Gastrocnemius medialis (tissue), 4 donors: Measurements from ENCODE around the gene GOLGA6L7. TPM values are rescaled to one million over a fixed set of nuclear protein-coding genes. Genes with fewer than 3 reads are reported as not detected.

Experiments used
- ATAC-seq, 2 donors: fragments of 150-250 bp; one replicate each; pipeline ENCODE4 v1.9.1; 2016
- DNase-seq, 2 donors: peaks; one replicate each; pipeline ENCODE4 v3.0.0-alpha.2; 2019
- H3K27ac ChIP-seq, 4 donors: fragments of 200-600 bp; sonication (generic); 1 replicate in 1 of 4; 2 replicates in 3 of 4; pipeline ENCODE4 v1.5.1; 2016 to 2018; ENCODE audit warnings: mild to moderate bottlenecking in 2 of 4, moderate library complexity in 1 of 4
- H3K27me3 ChIP-seq, 3 donors: fragments of 200-600 bp; sonication (generic) in 2 of 3; 1 replicate in 1 of 3; 2 replicates in 2 of 3; pipeline versions ENCODE4 v1.5.1 to v1.6.0; 2016 to 2019; ENCODE audit warnings: mild to moderate bottlenecking in 1 of 3, moderate library complexity in 1 of 3
- H3K36me3 ChIP-seq, 2 donors: fragments of 200-600 bp; sonication (generic) in 1 of 2; one replicate each; pipeline ENCODE4 v1.5.1; 2017 to 2018
- H3K4me1 ChIP-seq, 2 donors: fragments of 200-600 bp; sonication (generic) in 1 of 2; one replicate each; pipeline ENCODE4 v1.5.1; 2016 to 2017; ENCODE audit warnings: mild to moderate bottlenecking in 2 of 2
- H3K4me3 ChIP-seq, 4 donors: fragments of 200-600 bp; sonication (generic) in 3 of 4; 1 replicate in 1 of 4; 2 replicates in 3 of 4; pipeline ENCODE4 v1.5.1; 2016 to 2019; ENCODE audit warnings: mild to moderate bottlenecking in 2 of 4
- H3K9me3 ChIP-seq, 3 donors: fragments of 200-600 bp; sonication (generic) in 2 of 3; 1 replicate in 1 of 3; 2 replicates in 2 of 3; pipeline ENCODE4 v1.5.1; 2016 to 2019
- POLR2A ChIP-seq, 2 donors: fragments of 450-650 bp; IDR thresholded peaks; one replicate each; pipeline ENCODE4 v1.6.1; 2017; ENCODE audit warnings: antibody characterized with exemption in 2 of 2, mild to moderate bottlenecking in 2 of 2, moderate library complexity in 2 of 2
- in situ Hi-C, 4 donors: fragments of 200-750 bp; cut with MboI; loops; one replicate each; pipeline versions ENCODE4 v1.15.0 to v1.8.0; 2017; ENCODE audit warnings: low sequenced_read_pairs in 4 of 4
- intact Hi-C: fragments of 100-400 bp; cut with DNase I; formaldehyde crosslinking; loops from one replicate; pipeline ENCODE4 v1.15.1; 2023; ENCODE audit warnings: low total_unique reads
- total RNA-seq, 4 donors: library from RNA; depleted of rRNA; stranded (reverse); fragments of >200 nt; gene quantifications; one replicate each; pipeline versions ENCODE4 v1.1.0 to v1.2.3, GENCODE V29; 2016
- TF ChIP-seq, protein P1 (sequence below), 5 experiments: fragments of 450-650 bp in 3 of 5; fragments of 200-600 bp in 2 of 5; sonication (generic) in 2 of 5; IDR thresholded peaks in 4 of 5; conservative IDR thresholded peaks in 1 of 5; 1 replicate in 4 of 5; 2 replicates in 1 of 5; pipeline ENCODE4 v1.5.1; 2016 to 2019; ENCODE audit warnings: antibody characterized with exemption in 5 of 5, mild to moderate bottlenecking in 3 of 5, moderate library complexity in 3 of 5

The GOLGA6L7 gene
- total RNA-seq, 4 donors from 2014 or later = not detected

GRCh38 chr15:28881600-28881999 lies 33.2 kb upstream of the GOLGA6L7 start:
- no peak overlapping the region for H3K4me3 ChIP-seq
- DNase-seq (no peak), ATAC-seq (no peak)
- no peaks in the 10 kb centered on the region for H3K4me1 ChIP-seq
- H3K27me3 ChIP-seq = peaks cover 9 to 18% (median 12%) of the 10 kb centered on the region in 3 donors
- intact Hi-C loops (no loop called here), in situ Hi-C loops (no loop called here)
- no peak overlapping the region for H3K27ac ChIP-seq
- no peaks in the 10 kb centered on the region for H3K36me3 ChIP-seq
- H3K9me3 ChIP-seq = no peaks in the 10 kb centered on the region
- TF ChIP-seq, protein P1, sequence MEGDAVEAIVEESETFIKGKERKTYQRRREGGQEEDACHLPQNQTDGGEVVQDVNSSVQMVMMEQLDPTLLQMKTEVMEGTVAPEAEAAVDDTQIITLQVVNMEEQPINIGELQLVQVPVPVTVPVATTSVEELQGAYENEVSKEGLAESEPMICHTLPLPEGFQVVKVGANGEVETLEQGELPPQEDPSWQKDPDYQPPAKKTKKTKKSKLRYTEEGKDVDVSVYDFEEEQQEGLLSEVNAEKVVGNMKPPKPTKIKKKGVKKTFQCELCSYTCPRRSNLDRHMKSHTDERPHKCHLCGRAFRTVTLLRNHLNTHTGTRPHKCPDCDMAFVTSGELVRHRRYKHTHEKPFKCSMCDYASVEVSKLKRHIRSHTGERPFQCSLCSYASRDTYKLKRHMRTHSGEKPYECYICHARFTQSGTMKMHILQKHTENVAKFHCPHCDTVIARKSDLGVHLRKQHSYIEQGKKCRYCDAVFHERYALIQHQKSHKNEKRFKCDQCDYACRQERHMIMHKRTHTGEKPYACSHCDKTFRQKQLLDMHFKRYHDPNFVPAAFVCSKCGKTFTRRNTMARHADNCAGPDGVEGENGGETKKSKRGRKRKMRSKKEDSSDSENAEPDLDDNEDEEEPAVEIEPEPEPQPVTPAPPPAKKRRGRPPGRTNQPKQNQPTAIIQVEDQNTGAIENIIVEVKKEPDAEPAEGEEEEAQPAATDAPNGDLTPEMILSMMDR (IDR thresholded peaks at IDR 0.05 in 4 of 5, conservative IDR thresholded peaks at IDR 0.05 in 1 of 5) = no peak
- TF ChIP-seq POLR2A (IDR thresholded peaks at IDR 0.05) = no peak

- Histone ChIP-seq H3K36me3 (no peaks in the 10 kb centered on the region), H3K4me1 (no peaks in the 10 kb centered on the region), H3K27me3 (peaks cover 8 to 13% (median 11%) of the 10 kb centered on the region in 3 donors), H3K27ac (no peak overlapping the region), H3K4me3 (no peak overlapping the region), H3K9me3 (no peaks in the 10 kb centered on the region)
- in situ Hi-C loops (no loop called here), intact Hi-C loops (no loop called here)
- DNase-seq (no peak), ATAC-seq (no peak)
- TF ChIP-seq POLR2A (IDR thresholded peaks at IDR 0.05) = no peak
- TF ChIP-seq, protein P1 (IDR thresholded peaks at IDR 0.05 in 4 of 5, conservative IDR thresholded peaks at IDR 0.05 in 1 of 5) = no peak
Measured at GRCh38 chr15:28881170-28881569, 32.7 kb upstream of the GOLGA6L7 start.

DNA sequence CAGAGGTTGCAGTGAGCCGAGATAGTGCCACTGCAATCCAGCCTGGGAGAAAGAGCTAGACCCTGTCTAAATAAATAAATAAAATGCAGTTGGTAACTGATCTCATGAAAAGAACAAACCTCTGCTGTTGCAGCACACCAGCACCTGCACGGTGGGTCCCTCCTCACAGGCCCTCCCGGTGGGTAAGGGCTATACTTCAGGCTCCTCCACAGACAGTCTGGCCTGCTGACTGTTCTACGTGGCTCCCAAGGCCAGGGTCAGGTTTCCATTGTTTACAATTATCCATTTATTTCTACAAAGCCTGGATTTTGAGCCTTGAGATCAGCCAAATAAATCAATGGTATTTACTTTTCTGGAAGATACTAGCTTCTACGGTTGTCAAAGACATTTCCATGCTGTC lies 32.2 kb upstream of the GOLGA6L7 start:
- intact Hi-C loops (no loop called here), in situ Hi-C loops (no loop called here)
- H3K4me3 ChIP-seq = no peak overlapping the region
- no peak for ATAC-seq
- DNase-seq = no peak
- H3K4me1 ChIP-seq = no peaks in the 10 kb centered on the region
- H3K27me3 ChIP-seq = peaks cover 8 to 13% (median 10%) of the 10 kb centered on the region in 3 donors
- H3K27ac ChIP-seq = no peak overlapping the region
- no peak for TF ChIP-seq POLR2A (IDR thresholded peaks at IDR 0.05)
- TF ChIP-seq, protein P1 (IDR thresholded peaks at IDR 0.05 in 4 of 5, conservative IDR thresholded peaks at IDR 0.05 in 1 of 5) = no peak
- no peaks in the 10 kb centered on the region for H3K9me3 ChIP-seq
- no peaks in the 10 kb centered on the region for H3K36me3 ChIP-seq

DNA sequence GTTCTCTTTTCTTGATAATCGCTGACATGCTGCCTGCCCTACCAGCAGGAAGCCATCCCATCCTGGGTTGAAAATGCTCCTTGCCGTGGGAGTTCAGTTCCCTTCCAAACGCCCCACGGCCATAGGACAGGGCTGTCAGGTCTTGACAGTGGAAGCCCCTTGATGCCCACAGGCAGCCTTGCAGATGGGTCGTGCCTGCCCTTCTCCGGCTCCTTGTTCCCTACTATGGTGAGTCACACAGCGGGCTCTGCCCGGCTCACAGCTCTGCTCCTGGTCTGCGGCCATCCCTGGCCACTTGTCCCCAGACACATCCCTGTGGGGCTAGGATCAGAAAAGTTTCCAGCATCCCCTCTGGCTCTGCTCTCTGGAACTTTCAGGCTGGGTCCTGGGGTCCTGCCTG lies 31.1 kb upstream of the GOLGA6L7 start:
- ATAC-seq = no peak
- intact Hi-C loops = no loop called here

More for the DNA sequence above, 31.1 kb upstream of the GOLGA6L7 start:
- Histone ChIP-seq H3K4me1 (no peaks in the 10 kb centered on the region), H3K27ac (no peak overlapping the region), H3K27me3 (peaks cover 0 to 2% (median under 1%) of the 10 kb centered on the region in 3 donors), H3K9me3 (no peaks in the 10 kb centered on the region), H3K4me3 (no peak overlapping the region), H3K36me3 (no peaks in the 10 kb centered on the region)
- in situ Hi-C loops = no loop called here
- no peak for TF ChIP-seq POLR2A (IDR thresholded peaks at IDR 0.05)
- TF ChIP-seq, protein P1 (IDR thresholded peaks at IDR 0.05 in 4 of 5, conservative IDR thresholded peaks at IDR 0.05 in 1 of 5) = no peak
- no peak for DNase-seq
